T-helper 1 cell (primary cell): ENCODE data around the gene PRDM16.

Experiments used
- DNase-seq, 5 donors: peaks; one replicate each; pipeline ENCODE4 v3.0.0-alpha.2; 2012 to 2020

PRDM16 gene

DNA sequence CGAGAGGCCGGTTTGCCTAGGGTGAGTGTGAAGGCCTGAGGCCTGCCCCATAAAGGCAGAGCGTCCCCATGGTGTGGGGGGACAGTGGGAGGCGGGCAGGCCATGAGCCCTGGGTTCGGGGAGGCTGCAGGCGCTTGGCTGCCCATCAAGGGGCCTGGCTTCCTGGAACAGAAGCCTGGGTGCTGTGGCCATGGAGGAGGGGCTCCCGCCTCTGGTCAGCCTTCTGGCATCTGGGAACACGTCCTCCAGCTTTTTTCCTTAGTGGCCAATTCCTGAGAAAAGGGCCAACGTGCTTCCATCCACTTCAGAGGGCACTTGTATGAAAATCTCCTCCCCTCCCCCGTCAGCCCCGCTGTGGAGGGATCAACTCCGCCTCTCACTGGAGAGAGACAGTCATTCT is 58.7 kb downstream of the PRDM16 start:
- no peak for DNase-seq

DNA sequence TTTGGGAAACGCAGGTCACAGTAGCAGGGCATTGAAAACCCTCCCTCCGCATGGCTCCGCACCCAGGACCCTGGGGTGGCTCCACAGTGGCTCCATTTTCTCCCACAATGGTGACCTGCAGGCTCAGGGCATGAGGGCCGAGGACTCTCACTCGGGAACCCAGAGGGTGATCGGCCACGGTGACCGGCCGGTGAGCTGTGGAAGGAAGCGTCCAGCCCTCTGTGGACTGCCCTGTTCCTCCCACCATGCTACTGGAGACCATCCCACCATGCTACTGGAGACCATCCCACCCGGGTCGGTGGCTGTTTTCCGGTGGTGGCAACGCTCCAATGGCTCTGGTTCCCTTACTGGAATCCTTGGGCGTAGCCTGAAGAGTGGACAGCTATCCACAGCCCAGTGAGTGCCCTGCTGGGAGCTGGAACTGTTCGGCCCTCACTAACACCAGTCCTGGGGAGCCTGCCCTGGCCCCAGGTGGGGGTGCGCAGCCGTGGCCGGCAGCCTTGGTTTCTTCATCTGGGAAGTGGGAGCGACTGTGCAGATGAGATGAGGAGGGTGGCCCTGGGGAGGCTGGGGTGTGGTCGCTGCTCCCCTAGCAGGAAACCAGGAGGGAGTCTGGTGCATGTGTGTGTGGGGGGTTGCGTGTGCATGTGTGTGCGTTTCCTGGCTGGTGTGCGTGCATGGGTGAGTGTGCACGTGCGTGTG is 59.6 kb downstream of the PRDM16 start:
- DNase-seq: no peak

DNA sequence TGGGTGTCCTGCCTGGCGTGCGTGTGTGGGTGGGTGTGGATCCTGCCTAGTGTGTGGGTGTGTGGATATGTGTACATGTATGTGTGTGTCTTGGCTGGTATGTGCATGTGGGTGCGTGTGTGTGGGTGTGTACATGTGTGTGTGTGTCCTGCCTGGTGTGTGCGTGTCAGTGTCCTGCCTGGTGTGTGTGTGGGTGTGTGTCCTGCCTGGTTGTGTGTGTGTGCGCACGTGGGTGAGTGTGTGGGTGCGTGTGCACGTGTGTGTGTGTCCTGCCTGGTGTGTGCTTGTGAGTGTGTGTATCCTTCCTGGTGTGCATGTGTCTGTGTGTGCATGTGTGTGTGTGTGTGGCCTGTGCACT is 60.1 kb downstream of the PRDM16 start:
- no peak for DNase-seq

DNA sequence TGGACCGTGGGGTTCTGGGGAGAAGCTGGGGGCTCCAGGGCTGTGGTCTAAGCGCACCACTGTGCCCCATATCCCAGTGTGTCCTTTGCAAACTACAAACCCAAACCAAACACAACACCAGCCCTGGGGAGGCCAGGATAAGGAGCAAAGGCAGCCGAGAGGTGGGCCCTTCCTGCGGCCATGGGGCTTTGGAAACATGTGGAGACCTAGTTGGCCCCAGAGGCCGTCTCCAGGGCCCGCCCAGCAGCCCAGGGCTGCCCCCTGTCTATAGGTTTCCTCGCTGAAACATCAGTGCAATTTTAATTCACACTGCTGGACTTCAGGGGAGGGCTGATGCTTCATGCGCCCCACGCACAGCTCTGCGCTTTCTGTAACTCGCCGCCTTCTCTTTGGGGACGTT is 61.3 kb downstream of the PRDM16 start:
- no peak for DNase-seq

DNA sequence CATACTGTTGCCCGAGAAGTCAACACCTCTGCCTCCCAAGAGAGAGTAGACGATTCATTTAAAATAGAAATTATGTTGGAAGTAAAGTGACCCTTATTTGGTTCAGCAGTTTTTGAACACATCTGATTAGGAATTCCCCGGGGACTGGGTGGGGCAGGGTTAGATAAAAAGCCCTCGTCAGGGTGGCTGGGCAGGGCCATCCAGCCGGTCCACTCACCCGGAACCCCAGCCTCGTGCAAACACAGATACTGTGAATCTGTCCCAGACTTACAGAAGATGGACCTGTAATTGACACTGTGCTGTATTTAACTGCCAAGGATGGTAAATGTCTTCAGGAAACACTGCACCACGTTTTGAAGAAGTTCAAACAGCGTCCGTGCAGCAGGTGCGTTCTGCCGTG is 63.7 kb downstream of the PRDM16 start:
- DNase-seq: no peak

DNA sequence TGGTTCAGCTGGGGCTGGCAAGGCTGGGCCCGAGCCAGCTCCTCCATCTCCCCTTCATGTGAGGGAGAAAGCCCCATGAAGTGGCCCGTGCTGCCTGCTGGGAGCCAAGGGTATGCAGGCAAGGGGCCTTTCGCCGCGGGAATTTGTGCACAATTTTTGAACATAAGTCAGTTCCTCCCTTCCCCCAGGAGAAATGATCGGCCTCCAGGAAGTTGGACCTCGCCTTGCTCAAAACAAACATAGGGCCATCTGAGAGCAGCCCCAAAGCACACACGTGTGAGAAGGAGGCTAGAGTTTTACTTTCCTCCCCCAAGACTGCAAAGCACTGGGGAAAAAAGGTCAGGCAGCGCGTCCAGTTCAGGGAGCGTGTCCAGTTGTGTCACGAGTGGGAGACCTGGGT is 64.7 kb downstream of the PRDM16 start:
- no peak for DNase-seq

DNA sequence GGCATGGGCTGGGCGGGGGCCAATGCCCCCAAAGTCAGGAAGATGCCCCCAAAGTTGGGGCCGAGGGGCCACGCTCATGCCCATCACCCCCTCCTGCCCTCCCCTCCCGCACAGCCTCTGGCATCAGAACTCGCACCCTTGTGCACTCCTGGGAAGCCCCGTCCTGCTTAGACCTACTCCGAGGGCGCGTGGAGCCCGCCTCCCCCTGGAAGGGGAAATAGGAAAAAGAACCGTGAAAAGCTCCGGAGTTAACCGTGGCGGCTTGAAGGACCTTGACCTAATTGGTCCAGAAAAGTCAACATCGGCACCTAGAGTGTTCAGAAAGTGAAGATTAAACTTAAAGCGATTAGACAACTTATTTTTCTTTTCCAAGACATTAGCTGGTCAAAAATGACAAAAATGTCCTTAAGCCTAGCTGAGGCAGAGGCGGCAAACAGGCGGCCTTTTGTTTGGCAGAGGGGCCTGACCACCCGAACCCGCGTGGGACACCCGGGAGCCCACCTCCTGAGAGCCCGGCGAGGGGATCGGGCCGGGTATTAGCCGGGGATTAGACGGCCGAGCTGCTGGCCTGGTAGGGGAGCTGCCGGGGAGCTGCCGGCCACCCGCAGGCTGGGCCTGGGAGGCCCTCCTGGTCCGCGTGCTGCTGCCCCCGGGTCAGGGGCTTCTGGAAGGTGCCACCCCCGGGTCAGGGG is 65.5 kb downstream of the PRDM16 start:
- DNase-seq: no peak

DNA sequence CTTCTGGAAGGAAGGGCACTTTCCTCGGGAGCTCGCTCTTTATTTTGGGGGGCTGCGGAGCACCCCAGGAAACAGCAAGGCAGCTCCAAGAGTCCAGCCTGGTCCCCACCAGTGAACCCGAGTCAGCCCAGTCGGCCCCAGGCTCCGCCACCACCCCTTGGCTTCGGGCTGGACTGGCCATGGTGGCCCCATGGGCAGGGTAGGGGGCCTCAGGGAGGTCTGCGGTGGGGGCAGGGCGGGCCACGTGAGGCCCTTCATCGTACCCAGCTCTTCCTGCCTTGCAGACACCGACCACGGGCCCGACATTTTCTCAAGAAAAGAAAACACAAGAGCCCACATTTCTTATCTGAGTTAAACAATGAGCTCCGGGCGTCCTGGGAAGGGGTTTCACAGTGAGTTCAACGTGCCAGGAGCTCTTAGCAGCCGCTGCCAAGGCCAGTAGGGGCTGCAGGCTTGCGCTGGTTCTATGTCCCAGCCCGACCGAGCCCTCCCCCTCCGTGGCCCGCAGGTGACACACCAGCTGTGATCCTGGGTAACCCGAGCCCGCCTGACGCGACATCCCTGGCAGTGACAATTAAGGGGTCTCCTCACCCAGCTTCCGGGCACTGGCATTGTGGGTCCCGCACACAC is 66.2 kb downstream of the PRDM16 start:
- DNase-seq: no peak

DNA sequence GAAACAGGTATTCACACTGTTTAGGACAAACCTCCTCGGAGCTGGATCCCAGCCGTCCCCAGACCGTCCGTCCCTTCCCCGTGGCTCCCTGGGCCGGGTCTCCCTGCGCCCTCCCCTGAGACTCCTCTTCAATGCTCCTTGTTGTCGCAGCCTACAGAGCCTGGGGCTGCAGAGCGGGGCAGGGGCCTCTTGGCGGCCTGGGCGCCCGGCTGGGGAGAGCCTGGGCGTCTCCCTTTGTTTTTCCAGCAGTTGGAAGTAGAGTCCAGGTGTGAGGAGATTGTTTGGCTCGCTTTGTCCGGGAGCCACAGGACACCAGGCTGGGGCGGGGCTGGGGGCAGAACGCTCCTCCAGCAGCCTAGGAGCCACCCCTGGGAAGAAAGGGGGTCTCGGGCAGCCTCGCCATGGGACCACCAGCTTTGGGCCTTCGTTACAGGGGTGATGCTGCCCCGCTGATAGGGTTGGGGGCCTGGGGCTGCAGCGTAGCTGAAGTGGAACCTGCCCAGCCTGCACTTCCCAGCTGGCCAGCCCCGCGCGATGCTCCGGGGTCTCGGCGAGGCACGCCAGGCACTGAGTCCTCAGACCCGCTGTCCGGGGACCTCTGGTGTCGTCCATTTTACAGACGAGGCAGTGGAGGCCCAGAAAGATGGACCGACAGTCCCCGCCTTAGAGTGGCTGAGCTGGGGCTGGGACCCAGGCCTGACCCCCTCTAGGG is 66.9 kb downstream of the PRDM16 start:
- no peak for DNase-seq

DNA sequence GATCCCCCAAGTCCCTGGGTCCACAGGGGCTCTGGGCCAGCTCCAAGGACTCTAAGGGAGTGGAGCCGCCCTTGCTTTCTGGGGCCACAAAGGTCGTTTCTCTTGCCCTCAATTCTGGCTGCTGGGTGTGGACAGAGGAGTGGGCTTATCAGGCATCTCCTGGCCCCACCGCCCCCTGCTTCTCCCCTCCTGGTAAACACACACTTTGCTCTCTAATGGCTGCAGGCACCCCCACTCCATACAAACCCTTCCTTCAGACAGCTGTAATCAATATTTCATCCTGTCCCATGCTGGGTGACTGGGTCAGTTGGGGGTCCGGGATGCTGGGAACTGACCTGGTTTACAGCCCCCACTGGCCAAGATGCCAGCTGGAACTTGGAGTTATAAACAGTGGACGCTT is 67.5 kb downstream of the PRDM16 start:
- no peak for DNase-seq

DNA sequence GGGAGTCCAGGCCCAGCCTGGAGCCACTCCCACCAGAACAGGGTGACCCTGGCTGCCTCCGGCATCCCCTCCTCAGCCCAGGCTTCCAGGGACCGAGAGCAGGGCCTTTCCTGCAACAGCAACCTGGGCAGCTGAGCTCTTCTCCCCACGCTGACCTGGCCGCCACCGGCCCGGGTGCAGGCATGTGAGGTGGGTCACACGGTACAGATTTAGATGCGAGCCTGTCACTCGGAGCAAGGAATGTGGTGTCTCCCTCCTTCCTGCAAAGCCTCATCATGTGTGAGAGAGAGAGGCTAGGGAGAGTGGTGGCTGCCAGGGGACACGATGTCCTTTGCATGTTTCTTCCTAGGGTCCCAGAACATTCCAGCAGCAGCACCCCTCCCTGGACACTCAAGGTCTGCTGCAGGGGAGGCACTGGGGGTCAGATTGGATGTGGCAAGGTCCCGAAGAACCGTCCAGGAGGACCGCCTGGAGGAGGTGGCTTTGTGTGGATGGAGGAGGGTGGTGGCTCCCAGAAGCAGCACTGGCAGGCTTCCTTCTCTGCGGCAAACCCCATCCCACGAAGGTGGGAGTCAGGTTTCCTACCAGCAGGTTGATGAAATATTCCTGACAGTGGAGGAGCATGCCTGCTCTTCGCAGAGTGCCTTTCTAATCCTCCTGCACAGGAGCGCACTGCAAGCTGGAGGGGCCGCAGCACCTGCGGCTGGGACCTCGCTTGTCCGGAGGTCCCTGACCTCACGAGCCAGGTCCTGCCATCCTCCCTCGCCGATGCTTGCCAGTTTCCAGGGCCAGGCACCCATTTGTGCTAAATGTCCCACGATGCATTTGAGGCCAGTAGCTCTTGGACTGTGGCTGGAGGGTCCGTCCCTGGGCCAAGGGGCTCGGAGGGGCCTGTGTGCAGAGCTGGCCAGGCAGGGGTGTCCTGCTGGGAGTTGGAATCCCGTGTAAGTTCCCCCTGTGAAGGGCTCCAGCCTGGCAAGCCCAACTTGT is 68.4 kb downstream of the PRDM16 start:
- no peak for DNase-seq

DNA sequence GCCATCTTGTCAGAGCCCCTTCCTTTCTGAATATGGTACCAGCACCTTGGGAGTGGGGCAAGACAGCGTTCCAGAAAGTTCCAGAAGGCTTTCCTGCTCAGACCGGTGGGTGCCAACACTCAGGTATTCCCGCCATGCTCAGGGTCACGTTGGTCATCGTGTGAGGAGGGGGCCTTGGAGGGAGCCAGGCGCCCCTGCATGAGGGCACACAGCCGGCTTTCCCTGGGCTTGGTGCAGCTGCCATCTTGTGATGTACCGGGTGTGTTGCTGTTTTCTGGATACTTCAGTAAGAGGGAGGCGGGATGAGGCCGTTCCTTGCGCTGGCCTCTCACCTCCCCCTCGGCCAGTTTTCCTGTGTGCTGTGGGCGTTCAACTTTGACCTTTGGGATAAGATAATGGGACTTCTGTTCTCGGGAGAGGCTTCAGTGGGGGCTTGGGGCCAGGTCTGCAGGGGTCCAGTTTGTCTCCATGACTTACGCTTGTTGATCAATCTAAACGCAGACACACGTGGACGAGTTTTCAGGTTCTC is 69.7 kb downstream of the PRDM16 start:
- no peak for DNase-seq

DNA sequence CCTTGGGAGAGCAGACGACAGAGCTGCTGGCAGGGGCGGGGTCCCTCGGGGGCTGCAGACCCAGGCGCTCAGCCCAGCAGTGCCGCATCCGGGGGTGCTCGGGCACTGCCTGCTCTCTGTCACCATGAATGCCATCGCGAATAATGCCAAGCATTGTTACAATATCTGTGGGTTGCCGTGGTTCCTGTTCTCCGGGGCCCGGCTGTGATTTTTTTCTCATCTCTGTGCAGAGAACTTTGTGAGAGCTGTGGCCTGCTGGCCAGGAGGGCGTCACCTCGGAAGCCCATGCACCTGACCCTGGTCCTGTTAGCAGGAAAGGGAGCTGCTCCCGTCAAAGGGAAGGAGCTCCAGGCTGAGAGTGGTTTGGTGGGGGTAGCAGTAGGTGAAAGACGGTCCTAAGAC is 70.4 kb downstream of the PRDM16 start:
- DNase-seq: no peak

DNA sequence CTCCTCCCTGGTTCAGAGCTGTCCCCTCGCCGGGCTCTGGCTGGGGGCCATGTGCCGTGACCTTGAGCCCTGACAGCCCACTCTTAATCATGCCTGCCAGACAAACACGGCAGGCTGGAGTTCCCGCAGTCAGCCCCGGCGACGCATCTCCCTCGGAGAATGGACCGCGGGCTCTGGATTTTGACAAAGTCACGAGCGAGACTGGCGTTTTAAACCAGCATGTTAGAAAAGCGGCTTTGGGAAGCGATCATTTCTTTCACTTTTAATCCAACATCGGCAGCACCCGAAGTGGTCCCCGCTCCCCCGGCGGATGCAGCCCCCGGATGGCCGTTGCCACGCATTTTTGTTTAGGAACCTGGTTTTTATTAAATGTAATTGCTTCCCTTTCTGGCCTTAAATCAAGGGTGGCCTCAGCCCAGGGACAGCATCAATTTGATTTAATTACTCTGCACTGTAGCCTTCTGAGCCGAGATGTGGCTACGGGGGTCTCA is 70.9 kb downstream of the PRDM16 start:
- DNase-seq: no peak

DNA sequence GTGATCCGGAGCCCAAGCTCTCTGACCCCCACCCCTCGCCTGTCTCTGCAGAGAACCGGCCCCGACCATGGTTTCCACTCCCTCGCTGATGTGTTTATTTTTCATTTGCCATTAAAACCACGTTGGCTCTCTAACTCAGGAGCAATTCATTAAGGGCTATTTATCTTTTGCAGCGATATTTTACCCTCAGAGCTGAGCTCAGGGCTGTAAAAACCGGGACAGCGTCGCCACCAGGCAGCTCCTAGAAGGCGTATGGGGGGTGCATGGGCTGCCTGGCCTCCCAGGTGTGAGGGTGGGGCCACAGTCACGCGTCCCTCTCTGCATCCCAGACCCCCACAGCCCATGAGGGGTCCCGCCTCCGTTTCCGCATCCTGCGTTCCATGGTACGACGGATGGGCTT is 71.4 kb downstream of the PRDM16 start:
- DNase-seq: no peak

DNA sequence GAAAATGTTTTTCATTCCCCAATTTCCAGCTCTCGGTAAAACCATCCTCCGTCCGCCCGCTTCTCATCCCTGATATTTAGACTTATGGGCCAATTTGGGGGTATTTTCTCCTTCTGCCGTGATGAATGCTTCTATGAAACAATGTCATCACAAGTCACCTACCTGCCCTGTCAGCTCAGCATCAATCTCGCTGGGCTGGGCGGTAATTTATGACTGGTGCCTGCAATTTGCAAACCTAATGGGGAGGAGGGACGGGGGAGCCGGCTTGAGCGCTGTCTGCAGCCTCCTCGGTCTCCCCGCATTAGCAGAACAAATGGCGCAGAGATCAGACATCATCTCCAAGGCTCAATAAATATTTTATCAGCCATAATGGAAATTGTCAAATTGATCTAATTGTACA is 72.1 kb downstream of the PRDM16 start:
- no peak for DNase-seq

DNA sequence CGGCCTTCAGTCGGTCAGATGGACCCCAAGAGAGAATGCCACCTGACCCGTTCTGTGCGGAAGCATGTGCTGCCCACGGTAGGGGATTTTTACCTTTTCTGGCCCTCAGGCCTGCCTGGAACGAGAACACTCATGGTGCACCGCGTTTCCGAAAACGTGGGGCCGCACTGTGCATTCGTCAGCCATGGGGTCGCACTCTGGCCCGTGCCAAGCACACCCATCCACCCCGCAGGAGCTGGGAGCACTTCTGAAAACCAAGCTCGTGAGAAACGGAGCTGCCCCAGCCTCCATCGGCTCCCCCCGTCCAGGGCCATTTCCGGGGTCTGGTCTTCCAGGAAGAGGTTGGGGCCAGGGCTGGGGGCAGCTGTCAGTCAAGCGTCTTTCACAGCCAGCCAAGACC is 72.8 kb downstream of the PRDM16 start:
- no peak for DNase-seq

DNA sequence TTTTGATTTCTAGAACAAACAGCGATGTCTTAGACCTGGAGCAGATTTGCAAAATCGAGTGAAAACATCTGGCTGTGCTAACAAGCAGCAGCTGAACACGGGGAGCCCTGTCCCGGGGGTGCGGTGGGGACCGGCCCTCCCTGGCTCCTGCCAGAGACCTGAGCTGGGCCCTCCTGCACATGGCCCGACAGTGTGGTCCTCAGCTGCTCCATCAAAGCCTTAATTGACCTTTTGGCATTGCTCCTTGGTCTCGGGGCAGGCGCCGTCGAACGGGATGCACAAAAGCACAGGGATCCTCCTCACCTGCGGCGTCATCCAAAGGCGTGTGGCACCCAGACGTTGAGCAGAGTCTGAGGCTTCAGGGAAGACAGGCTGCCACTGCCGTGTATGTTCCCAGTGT is 73.2 kb downstream of the PRDM16 start:
- DNase-seq: no peak

DNA sequence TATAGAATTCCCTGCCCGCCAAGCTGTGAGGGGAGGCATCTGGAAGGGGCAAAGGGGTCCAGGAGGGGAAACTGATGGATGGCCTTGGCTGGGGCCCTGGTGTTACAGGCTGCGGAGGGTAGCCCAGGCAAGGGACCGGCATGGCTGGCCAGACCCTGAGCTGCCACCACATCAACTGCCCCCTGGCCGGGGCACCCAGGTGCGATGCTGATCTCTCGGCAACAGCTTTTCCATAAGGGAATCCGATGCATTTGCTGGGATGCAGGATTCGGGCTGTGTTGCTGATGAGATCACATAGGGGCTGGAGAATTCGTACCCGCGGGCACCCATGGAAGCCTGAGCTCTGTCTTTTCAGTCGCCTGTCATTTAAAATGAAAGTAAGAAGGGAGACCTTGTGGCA is 73.7 kb downstream of the PRDM16 start:
- DNase-seq: no peak

DNA sequence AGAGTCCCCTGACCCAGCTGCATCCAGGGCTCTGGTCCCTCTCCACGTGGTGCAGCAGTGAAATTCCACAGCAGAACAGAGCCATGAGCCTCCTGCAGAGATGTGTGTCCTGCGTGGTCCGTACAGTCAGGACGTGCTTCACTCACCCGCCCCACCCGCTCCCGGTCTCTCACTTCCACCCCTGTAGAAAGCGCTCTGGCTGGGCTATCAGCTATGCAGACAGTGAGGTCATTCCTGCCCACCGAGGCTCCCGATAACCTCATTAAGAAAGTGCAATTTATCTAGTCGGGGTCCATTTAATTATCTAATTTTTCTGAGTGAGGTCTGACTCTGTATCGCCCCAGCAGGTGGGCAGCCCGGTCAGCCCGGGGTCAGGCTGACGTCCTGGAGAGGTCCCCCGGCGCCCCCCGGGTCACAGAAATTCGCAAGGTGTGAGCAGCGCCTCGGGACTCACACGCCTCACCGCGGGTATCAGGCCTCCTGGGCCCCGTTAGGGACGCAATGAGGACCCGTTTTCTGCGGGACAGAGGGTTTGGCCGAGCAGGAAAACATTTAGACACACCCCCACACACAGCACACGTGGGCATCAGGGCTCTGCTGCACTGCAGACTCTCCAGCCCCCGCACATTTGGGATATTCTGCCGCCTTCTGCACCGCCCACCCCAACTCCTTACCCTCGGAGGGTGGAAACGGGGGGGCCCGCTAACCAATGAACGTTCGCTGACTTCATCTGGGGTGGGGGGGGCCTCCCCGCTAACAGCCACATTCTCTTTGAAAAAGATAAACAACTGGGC is 76.7 kb downstream of the PRDM16 start:
- no peak for DNase-seq

DNA sequence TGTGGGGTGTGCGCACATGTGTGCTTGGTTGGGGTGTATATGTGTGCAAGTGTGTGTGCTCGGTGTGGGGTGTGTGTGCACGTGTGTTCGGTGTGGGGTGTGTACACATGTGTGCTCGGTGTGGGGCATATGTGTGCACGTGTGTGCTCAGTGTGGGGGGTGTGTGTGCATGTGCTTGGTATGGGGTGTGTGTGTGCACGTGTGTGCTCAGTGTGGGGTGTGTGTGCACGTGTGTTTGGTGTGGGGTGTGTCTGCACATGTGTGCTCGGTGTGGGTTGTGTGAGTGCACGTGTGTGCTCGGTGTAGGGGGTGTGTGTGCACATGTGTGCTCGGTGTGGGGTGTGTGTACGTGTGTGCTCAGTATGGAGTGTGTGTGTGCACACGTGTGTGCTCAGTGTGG is 77.5 kb downstream of the PRDM16 start:
- DNase-seq: no peak
